ENCODE data around the gene FGR.

FGR gene

GRCh38 chr1:27596261-27596660 is 38.7 kb downstream of the FGR start:
- Histone ChIP-seq H3K4me3 (ENCODE audit: low read depth, low read length) (no peak overlapping the region), H3K9me3 (ENCODE audit: control insufficient read depth, insufficient read depth, low read depth, low read length) (no peaks in the 10 kb centered on the region), H3K9ac (ENCODE audit: low read length) (no peak overlapping the region), H3K27ac (ENCODE audit: low read depth, low read length) (no peak overlapping the region), H3K27me3 (ENCODE audit: control insufficient read depth, insufficient read depth, low read length) (no peaks in the 10 kb centered on the region), H3K36me3 (ENCODE audit: control insufficient read depth, insufficient read depth, low read length) (no peaks in the 10 kb centered on the region), H3K4me1 (ENCODE audit: control insufficient read depth, insufficient read depth, low read length) (peaks cover 94% of the 10 kb centered on the region)

- Histone ChIP-seq H3K4me3 (ENCODE audit: low read depth, low read length) (no peak overlapping the region), H3K36me3 (ENCODE audit: control insufficient read depth, insufficient read depth, low read length) (no peaks in the 10 kb centered on the region), H3K27ac (ENCODE audit: low read depth, low read length) (no peak overlapping the region), H3K4me1 (ENCODE audit: control insufficient read depth, insufficient read depth, low read length) (peaks cover 93% of the 10 kb centered on the region), H3K27me3 (ENCODE audit: control insufficient read depth, insufficient read depth, low read length) (no peaks in the 10 kb centered on the region), H3K9ac (ENCODE audit: low read length) (no peak overlapping the region), H3K9me3 (ENCODE audit: control insufficient read depth, insufficient read depth, low read depth, low read length) (no peaks in the 10 kb centered on the region)
Measured at GRCh38 chr1:27595597-27595996, 39.4 kb downstream of the FGR start.

- Histone ChIP-seq H3K27ac (ENCODE audit: low read depth, low read length) (no peak overlapping the region), H3K27me3 (ENCODE audit: control insufficient read depth, insufficient read depth, low read length) (no peaks in the 10 kb centered on the region), H3K9ac (ENCODE audit: low read length) (peak overlapping the region; percentile 2), H3K4me1 (ENCODE audit: control insufficient read depth, insufficient read depth, low read length) (peaks cover 92% of the 10 kb centered on the region), H3K4me3 (ENCODE audit: low read depth, low read length) (no peak overlapping the region), H3K36me3 (ENCODE audit: control insufficient read depth, insufficient read depth, low read length) (no peaks in the 10 kb centered on the region), H3K9me3 (ENCODE audit: control insufficient read depth, insufficient read depth, low read depth, low read length) (no peaks in the 10 kb centered on the region)
Measured at GRCh38 chr1:27594564-27595510, 40.1 kb downstream of the FGR start.

GRCh38 chr1:27593678-27594563 is 41.1 kb downstream of the FGR start:
- Histone ChIP-seq H3K36me3 (ENCODE audit: control insufficient read depth, insufficient read depth, low read length) (0 out of 2 replicates have a peak, but pooled peaks cover 4% of the 10 kb centered on the region), H3K9me3 (ENCODE audit: control insufficient read depth, insufficient read depth, low read depth, low read length) (no peaks in the 10 kb centered on the region), H3K27ac (ENCODE audit: low read depth, low read length) (no peak overlapping the region), H3K4me3 (ENCODE audit: low read depth, low read length) (peak overlapping the region; percentile 50), H3K4me1 (ENCODE audit: control insufficient read depth, insufficient read depth, low read length) (peaks cover 84% of the 10 kb centered on the region), H3K9ac (ENCODE audit: low read length) (no peak overlapping the region), H3K27me3 (ENCODE audit: control insufficient read depth, insufficient read depth, low read length) (no peaks in the 10 kb centered on the region)

GRCh38 chr1:27592931-27593677 is 41.9 kb downstream of the FGR start:
- H3K36me3 ChIP-seq (ENCODE audit: control insufficient read depth, insufficient read depth, low read length): peaks cover 9% of the 10 kb centered on the region; the same call in 1 of the 2 replicates
- peaks cover 76% of the 10 kb centered on the region for H3K4me1 ChIP-seq (ENCODE audit: control insufficient read depth, insufficient read depth, low read length)
- H3K4me3 ChIP-seq (ENCODE audit: low read depth, low read length): peak overlapping the region; percentile 50
- no peaks in the 10 kb centered on the region for H3K9me3 ChIP-seq (ENCODE audit: control insufficient read depth, insufficient read depth, low read depth, low read length)
- H3K27ac ChIP-seq (ENCODE audit: low read depth, low read length): peak overlapping the region; percentile 83; the same call in 1 of the 2 replicates
- peak overlapping the region; percentile 50 for H3K9ac ChIP-seq (ENCODE audit: low read length)
- no peaks in the 10 kb centered on the region for H3K27me3 ChIP-seq (ENCODE audit: control insufficient read depth, insufficient read depth, low read length)

- Histone ChIP-seq H3K36me3 (ENCODE audit: control insufficient read depth, insufficient read depth, low read length) (peaks cover 9% of the 10 kb centered on the region; the same call in 1 of the 2 replicates), H3K27ac (ENCODE audit: low read depth, low read length) (peak overlapping the region; percentile 83; the same call in 1 of the 2 replicates), H3K4me3 (ENCODE audit: low read depth, low read length) (peak overlapping the region; percentile 50), H3K9me3 (ENCODE audit: control insufficient read depth, insufficient read depth, low read depth, low read length) (no peaks in the 10 kb centered on the region), H3K4me1 (ENCODE audit: control insufficient read depth, insufficient read depth, low read length) (peaks cover 68% of the 10 kb centered on the region), H3K27me3 (ENCODE audit: control insufficient read depth, insufficient read depth, low read length) (no peaks in the 10 kb centered on the region), H3K9ac (ENCODE audit: low read length) (peak overlapping the region; percentile 35)
Measured at GRCh38 chr1:27592232-27592930, 42.6 kb downstream of the FGR start.

- Histone ChIP-seq H3K4me1 (ENCODE audit: control insufficient read depth, insufficient read depth, low read length) (peaks cover 65% of the 10 kb centered on the region), H3K27ac (ENCODE audit: low read depth, low read length) (no peak overlapping the region), H3K4me3 (ENCODE audit: low read depth, low read length) (no peak overlapping the region), H3K9me3 (ENCODE audit: control insufficient read depth, insufficient read depth, low read depth, low read length) (no peaks in the 10 kb centered on the region), H3K27me3 (ENCODE audit: control insufficient read depth, insufficient read depth, low read length) (no peaks in the 10 kb centered on the region), H3K36me3 (ENCODE audit: control insufficient read depth, insufficient read depth, low read length) (peaks cover 9% of the 10 kb centered on the region; the same call in 1 of the 2 replicates), H3K9ac (ENCODE audit: low read length) (no peak overlapping the region)
Measured at GRCh38 chr1:27591622-27592021, 43.4 kb downstream of the FGR start.

GRCh38 chr1:27590917-27591508 is 44.0 kb downstream of the FGR start:
- Histone ChIP-seq H3K27me3 (ENCODE audit: control insufficient read depth, insufficient read depth, low read length) (no peaks in the 10 kb centered on the region), H3K4me3 (ENCODE audit: low read depth, low read length) (no peak overlapping the region), H3K4me1 (ENCODE audit: control insufficient read depth, insufficient read depth, low read length) (peaks cover 59% of the 10 kb centered on the region), H3K36me3 (ENCODE audit: control insufficient read depth, insufficient read depth, low read length) (peaks cover 9% of the 10 kb centered on the region; the same call in 1 of the 2 replicates), H3K9ac (ENCODE audit: low read length) (no peak overlapping the region), H3K9me3 (ENCODE audit: control insufficient read depth, insufficient read depth, low read depth, low read length) (no peaks in the 10 kb centered on the region), H3K27ac (ENCODE audit: low read depth, low read length) (no peak overlapping the region)

- no peaks in the 10 kb centered on the region for H3K9me3 ChIP-seq (ENCODE audit: control insufficient read depth, insufficient read depth, low read depth, low read length)
- H3K27ac ChIP-seq (ENCODE audit: low read depth, low read length): no peak overlapping the region
- no peak overlapping the region for H3K4me3 ChIP-seq (ENCODE audit: low read depth, low read length)
- H3K9ac ChIP-seq (ENCODE audit: low read length): no peak overlapping the region
- peaks cover 9% of the 10 kb centered on the region; the same call in 1 of the 2 replicates for H3K36me3 ChIP-seq (ENCODE audit: control insufficient read depth, insufficient read depth, low read length)
- peaks cover 48% of the 10 kb centered on the region for H3K4me1 ChIP-seq (ENCODE audit: control insufficient read depth, insufficient read depth, low read length)
- H3K27me3 ChIP-seq (ENCODE audit: control insufficient read depth, insufficient read depth, low read length): no peaks in the 10 kb centered on the region
Measured at GRCh38 chr1:27589841-27590426, 45.1 kb downstream of the FGR start.
